ENCODE results near the gene ITGB3. TPM values are rescaled to one million over a fixed set of nuclear protein-coding genes. Genes with fewer than 3 reads are reported as not detected.

ITGB3 gene
- total and polyA plus RNA-seq, 10 of the 15 experiments (the other 5 are each of a cell fraction or from before 2014, with no cell fraction given): 0.69 to 22.8 (median 13.6) TPM

DNA sequence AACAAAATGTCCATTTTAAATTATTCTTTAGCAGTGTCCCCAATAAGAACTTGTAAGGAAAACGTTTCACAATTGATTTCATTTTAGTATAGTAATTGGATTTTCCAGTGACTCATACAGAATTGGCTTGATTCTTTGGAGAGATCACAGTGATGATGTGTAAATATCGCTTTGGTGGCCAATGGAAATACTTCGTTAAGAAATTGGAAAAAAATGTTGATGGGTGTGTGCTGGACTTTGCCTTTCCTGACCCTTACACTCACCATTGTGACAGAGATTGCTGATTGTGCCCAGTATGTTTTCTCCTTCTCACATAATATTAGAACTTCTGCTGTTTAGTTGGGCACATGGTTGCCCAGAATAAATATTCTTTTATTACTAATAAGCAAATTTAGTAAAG is 62.7 kb downstream of the ITGB3 start:
- RAD21 ChIA-PET (ENCODE audit: unreplicated experiment): interaction anchor here (0.8 to 6.7 kb wide), 15 partner anchors 16 to 300 kb away, joined by 3 to 158 read pairs (median 5); partner anchors contain the start of gene ITGB3
- H3K79me2 ChIP-seq (ENCODE audit: control insufficient read depth, insufficient read depth, low read length): no peaks in the 10 kb centered on the region
- peaks cover 1% of the 10 kb centered on the region; the same call in 2 of the 3 replicates for H3K9me3 ChIP-seq (replicated peaks; ENCODE audit: control insufficient read depth, insufficient read depth, low read length)
- no peaks in the 10 kb centered on the region for H3K36me3 ChIP-seq (ENCODE audit: control insufficient read depth in 2 of 2, insufficient read depth in 2 of 2, low read length in 1 of 2)
- in situ Hi-C loops (cut with MboI) (no loop called here), intact Hi-C loops (cut with micrococcal nuclease; ENCODE audit: unreplicated experiment) (loop anchor here (5.0 kb wide), 1 partner anchor 301 kb away; no protein-coding TSS in a partner anchor)
- POLR2A ChIA-PET: interaction anchor here (0.8 to 4.1 kb wide), 4 partner anchors 28 to 108 kb away, joined by 3 to 32 read pairs (median 8); no protein-coding TSS in a partner anchor
- WGBS (ENCODE audit: insufficient coverage, insufficient replicate concordance, low lambda C conversion rate, missing lambda C conversion rate): 67% methylated on average over 3 of the region's 3 CpGs
- SMC1A ChIA-PET (ENCODE audit: uncharacterized antibody, unreplicated experiment): interaction anchor here (1.0 to 7.6 kb wide), 25 partner anchors 8 to 374 kb away, joined by 3 to 175 read pairs (median 8); partner anchors contain the start of genes CDC27, EFCAB13 and MYL4
- CTCF ChIA-PET: interaction anchor here (1.0 to 9.3 kb wide), 29 partner anchors 8 to 433 kb away, joined by 3 to 227 read pairs (median 7); partner anchors contain the start of gene EFCAB13
- no peaks in the 10 kb centered on the region for H4K20me1 ChIP-seq (ENCODE audit: control insufficient read depth, insufficient read depth)
- ATAC-seq (no peak), DNase-seq (ENCODE audit: low read depth, low spot score) (no peak), FAIRE-seq (no peak)
- no peaks in the 10 kb centered on the region for H3K27me3 ChIP-seq (replicated peaks in 1 of 2; ENCODE audit: control insufficient read depth in 2 of 2, insufficient read depth in 2 of 2, low read length in 1 of 2)
- no TSS peak for BruUV-seq (replicated peaks)
- H3K9ac ChIP-seq (ENCODE audit: control insufficient read depth, insufficient read depth, low read length): no peak overlapping the region
- H3K27ac ChIP-seq (ENCODE audit: control insufficient read depth, insufficient read depth): no peak overlapping the region
- H3K4me2 ChIP-seq (ENCODE audit: control insufficient read depth, insufficient read depth): no peak overlapping the region
- no peak overlapping the region for H2AFZ ChIP-seq (ENCODE audit: control insufficient read depth, low read depth, low read length)
- no peak overlapping the region for H3K4me3 ChIP-seq
- H3K4me1 ChIP-seq (ENCODE audit: control insufficient read depth, insufficient read depth, low read length): no peaks in the 10 kb centered on the region
- TF ChIP-seq BCL11A (IDR thresholded peaks at IDR 0.05; ENCODE audit: low read depth, low read length) (no peak), ETV6 (conservative IDR thresholded peaks at IDR 0.05 in 1 of 2, IDR thresholded peaks at IDR 0.05 in 1 of 2; ENCODE audit: borderline replicate concordance in 1 of 2, low read depth in 1 of 2) (no peak), HDAC2 (IDR thresholded peaks at IDR 0.05) (no peak), PAX8 (IDR thresholded peaks at IDR 0.05) (no peak), NFYA (IDR thresholded peaks at IDR 0.05; ENCODE audit: borderline replicate concordance, low read depth, low read length) (no peak), CEBPB (IDR thresholded peaks at IDR 0.05; ENCODE audit: borderline replicate concordance in 1 of 2, low read depth in 2 of 2, low read length in 2 of 2) (no peak), YY1 (IDR thresholded peaks at IDR 0.05; ENCODE audit: low read depth, low read length) (no peak), RAD51 (IDR thresholded peaks at IDR 0.05) (no peak), ZSCAN29 (IDR thresholded peaks at IDR 0.05) (no peak), IKZF2 (IDR thresholded peaks at IDR 0.05) (no peak), RUNX3 (IDR thresholded peaks at IDR 0.05; ENCODE audit: low read length) (no peak)
- TF ChIP-seq, protein P1, sequence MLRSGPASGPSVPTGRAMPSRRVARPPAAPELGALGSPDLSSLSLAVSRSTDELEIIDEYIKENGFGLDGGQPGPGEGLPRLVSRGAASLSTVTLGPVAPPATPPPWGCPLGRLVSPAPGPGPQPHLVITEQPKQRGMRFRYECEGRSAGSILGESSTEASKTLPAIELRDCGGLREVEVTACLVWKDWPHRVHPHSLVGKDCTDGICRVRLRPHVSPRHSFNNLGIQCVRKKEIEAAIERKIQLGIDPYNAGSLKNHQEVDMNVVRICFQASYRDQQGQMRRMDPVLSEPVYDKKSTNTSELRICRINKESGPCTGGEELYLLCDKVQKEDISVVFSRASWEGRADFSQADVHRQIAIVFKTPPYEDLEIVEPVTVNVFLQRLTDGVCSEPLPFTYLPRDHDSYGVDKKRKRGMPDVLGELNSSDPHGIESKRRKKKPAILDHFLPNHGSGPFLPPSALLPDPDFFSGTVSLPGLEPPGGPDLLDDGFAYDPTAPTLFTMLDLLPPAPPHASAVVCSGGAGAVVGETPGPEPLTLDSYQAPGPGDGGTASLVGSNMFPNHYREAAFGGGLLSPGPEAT (IDR thresholded peaks at IDR 0.05; ENCODE audit: low read depth): no peak
- TF ChIP-seq, protein P2, sequence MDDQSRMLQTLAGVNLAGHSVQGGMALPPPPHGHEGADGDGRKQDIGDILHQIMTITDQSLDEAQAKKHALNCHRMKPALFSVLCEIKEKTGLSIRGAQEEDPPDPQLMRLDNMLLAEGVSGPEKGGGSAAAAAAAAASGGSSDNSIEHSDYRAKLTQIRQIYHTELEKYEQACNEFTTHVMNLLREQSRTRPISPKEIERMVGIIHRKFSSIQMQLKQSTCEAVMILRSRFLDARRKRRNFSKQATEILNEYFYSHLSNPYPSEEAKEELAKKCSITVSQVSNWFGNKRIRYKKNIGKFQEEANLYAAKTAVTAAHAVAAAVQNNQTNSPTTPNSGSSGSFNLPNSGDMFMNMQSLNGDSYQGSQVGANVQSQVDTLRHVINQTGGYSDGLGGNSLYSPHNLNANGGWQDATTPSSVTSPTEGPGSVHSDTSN (IDR thresholded peaks at IDR 0.05; ENCODE audit: insufficient replicate concordance, low read depth, low read length): no peak
- TF ChIP-seq, protein P3, sequence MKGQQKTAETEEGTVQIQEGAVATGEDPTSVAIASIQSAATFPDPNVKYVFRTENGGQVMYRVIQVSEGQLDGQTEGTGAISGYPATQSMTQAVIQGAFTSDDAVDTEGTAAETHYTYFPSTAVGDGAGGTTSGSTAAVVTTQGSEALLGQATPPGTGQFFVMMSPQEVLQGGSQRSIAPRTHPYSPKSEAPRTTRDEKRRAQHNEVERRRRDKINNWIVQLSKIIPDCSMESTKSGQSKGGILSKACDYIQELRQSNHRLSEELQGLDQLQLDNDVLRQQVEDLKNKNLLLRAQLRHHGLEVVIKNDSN (IDR thresholded peaks at IDR 0.05; ENCODE audit: borderline replicate concordance, extremely low read length, insufficient read depth, low read depth, low read length): no peak
- TF ChIP-seq, protein P4, sequence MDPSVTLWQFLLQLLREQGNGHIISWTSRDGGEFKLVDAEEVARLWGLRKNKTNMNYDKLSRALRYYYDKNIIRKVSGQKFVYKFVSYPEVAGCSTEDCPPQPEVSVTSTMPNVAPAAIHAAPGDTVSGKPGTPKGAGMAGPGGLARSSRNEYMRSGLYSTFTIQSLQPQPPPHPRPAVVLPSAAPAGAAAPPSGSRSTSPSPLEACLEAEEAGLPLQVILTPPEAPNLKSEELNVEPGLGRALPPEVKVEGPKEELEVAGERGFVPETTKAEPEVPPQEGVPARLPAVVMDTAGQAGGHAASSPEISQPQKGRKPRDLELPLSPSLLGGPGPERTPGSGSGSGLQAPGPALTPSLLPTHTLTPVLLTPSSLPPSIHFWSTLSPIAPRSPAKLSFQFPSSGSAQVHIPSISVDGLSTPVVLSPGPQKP (IDR thresholded peaks at IDR 0.05; ENCODE audit: low read depth, low read length): no peak
- TF ChIP-seq, protein P5, sequence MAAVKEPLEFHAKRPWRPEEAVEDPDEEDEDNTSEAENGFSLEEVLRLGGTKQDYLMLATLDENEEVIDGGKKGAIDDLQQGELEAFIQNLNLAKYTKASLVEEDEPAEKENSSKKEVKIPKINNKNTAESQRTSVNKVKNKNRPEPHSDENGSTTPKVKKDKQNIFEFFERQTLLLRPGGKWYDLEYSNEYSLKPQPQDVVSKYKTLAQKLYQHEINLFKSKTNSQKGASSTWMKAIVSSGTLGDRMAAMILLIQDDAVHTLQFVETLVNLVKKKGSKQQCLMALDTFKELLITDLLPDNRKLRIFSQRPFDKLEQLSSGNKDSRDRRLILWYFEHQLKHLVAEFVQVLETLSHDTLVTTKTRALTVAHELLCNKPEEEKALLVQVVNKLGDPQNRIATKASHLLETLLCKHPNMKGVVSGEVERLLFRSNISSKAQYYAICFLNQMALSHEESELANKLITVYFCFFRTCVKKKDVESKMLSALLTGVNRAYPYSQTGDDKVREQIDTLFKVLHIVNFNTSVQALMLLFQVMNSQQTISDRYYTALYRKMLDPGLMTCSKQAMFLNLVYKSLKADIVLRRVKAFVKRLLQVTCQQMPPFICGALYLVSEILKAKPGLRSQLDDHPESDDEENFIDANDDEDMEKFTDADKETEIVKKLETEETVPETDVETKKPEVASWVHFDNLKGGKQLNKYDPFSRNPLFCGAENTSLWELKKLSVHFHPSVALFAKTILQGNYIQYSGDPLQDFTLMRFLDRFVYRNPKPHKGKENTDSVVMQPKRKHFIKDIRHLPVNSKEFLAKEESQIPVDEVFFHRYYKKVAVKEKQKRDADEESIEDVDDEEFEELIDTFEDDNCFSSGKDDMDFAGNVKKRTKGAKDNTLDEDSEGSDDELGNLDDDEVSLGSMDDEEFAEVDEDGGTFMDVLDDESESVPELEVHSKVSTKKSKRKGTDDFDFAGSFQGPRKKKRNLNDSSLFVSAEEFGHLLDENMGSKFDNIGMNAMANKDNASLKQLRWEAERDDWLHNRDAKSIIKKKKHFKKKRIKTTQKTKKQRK (IDR thresholded peaks at IDR 0.05; ENCODE audit: low read depth, low read length): no peak
